Keratinocyte (primary cell): ENCODE data around the gene SNX21. TPM values are rescaled to one million over a fixed set of nuclear protein-coding genes. Genes with fewer than 3 reads are reported as not detected.

Source experiments
- DNase-seq: peaks from one replicate; pipeline ENCODE4 v3.0.0-alpha.2; 2011; ENCODE audit warnings: low read depth, missing footprints, low spot score
- FAIRE-seq: peaks from 2 replicates; lab custom pipeline; 2011; peaks lifted over from hg19 to GRCh38; lab: Jason Lieb, UNC
- H2AFZ ChIP-seq: 2 replicates; pipeline ENCODE4 v1.6.0; 2012; ENCODE audit warnings: low read length, control low read depth, inconsistent platforms; ENCODE audit not compliant: control insufficient read depth
- H3K27ac ChIP-seq: 2 replicates; pipeline ENCODE4 v1.5.1; 2011; ENCODE audit warnings: low read length; ENCODE audit not compliant: control insufficient read depth, insufficient read depth
- H3K27me3 ChIP-seq: 3 replicates; pipeline ENCODE4 v1.6.0; 2011; ENCODE audit warnings: low read length; ENCODE audit not compliant: control insufficient read depth, insufficient read depth; ENCODE audit errors: extremely low read depth
- H3K36me3 ChIP-seq, 2 experiments: 2 replicates in 1 of 2; 3 replicates in 1 of 2; pipeline ENCODE4 v1.5.1; 2011; ENCODE audit warnings: low read length in 2 of 2, mild to moderate bottlenecking in 1 of 2; ENCODE audit not compliant: control insufficient read depth in 2 of 2, insufficient read depth in 2 of 2; ENCODE audit errors: extremely low read depth in 1 of 2
- H3K4me1 ChIP-seq: 3 replicates; pipeline ENCODE4 v1.5.1; 2011; ENCODE audit warnings: low read length; ENCODE audit not compliant: control insufficient read depth, insufficient read depth; ENCODE audit errors: extremely low read depth
- H3K4me2 ChIP-seq: 3 replicates; pipeline ENCODE4 v1.6.0; 2011; ENCODE audit warnings: low read depth, low read length; ENCODE audit not compliant: control insufficient read depth, insufficient read depth; ENCODE audit errors: extremely low read depth
- H3K4me3 ChIP-seq, 3 experiments: fragments of 200-600 bp in 1 of 3; sonication (generic) in 1 of 3; 2 replicates in 2 of 3; 3 replicates in 1 of 3; pipeline ENCODE4 v1.5.1; 2011 to 2016; ENCODE audit warnings: low read length in 3 of 3, mild to moderate bottlenecking in 3 of 3, control low read depth in 2 of 3, inconsistent platforms in 1 of 3, low read depth in 1 of 3, mixed read lengths in 1 of 3, mixed run types in 1 of 3, moderate library complexity in 1 of 3; ENCODE audit not compliant: control insufficient read depth in 2 of 3, insufficient read depth in 2 of 3; ENCODE audit errors: extremely low read depth in 1 of 3
- H3K79me2 ChIP-seq: 2 replicates; pipeline ENCODE4 v1.6.0; 2012; ENCODE audit warnings: low read length; ENCODE audit not compliant: control insufficient read depth, insufficient read depth
- H3K9ac ChIP-seq: 3 replicates; pipeline ENCODE4 v1.6.0; 2011; ENCODE audit warnings: low read length; ENCODE audit not compliant: control insufficient read depth, insufficient read depth; ENCODE audit errors: extremely low read depth
- H3K9me1 ChIP-seq: 3 replicates; pipeline ENCODE4 v1.6.0; 2011; ENCODE audit warnings: low read length; ENCODE audit not compliant: control insufficient read depth, insufficient read depth; ENCODE audit errors: extremely low read depth
- H3K9me3 ChIP-seq: 2 replicates; pipeline ENCODE4 v1.5.1; 2012; ENCODE audit warnings: low read depth, low read length; ENCODE audit not compliant: control insufficient read depth
- H4K20me1 ChIP-seq: 3 replicates; pipeline ENCODE4 v1.6.0; 2011; ENCODE audit warnings: low read length; ENCODE audit not compliant: control insufficient read depth, insufficient read depth; ENCODE audit errors: extremely low read depth
- CTCF ChIP-seq, 3 experiments: IDR thresholded peaks in 1 of 3; conservative IDR thresholded peaks in 1 of 3; optimal IDR thresholded peaks in 1 of 3; 2 replicates in 2 of 3; 3 replicates in 1 of 3; pipeline versions ENCODE3 to v1.5.1; 2011; ENCODE audit warnings: low read length in 3 of 3, mild to moderate bottlenecking in 3 of 3, moderate library complexity in 2 of 3, control low read depth in 1 of 3, inconsistent platforms in 1 of 3; ENCODE audit not compliant: insufficient read depth in 2 of 3; ENCODE audit errors: extremely low read depth in 1 of 3
- EZH2 ChIP-seq: IDR thresholded peaks from one replicate; pipeline ENCODE4 v1.6.1; 2012; ENCODE audit warnings: inconsistent platforms, mild to moderate bottlenecking, low read length, moderate library complexity
- dilution Hi-C: fragments of 300-500 bp; cut with MboI; formaldehyde crosslinking; loops from one replicate; pipeline ENCODE4 v1.7.0; 2020; ENCODE audit warnings: low sequenced_read_pairs; ENCODE audit not compliant: extremely low pct_ligation_motif_present
- polyA plus RNA-seq, 5 experiments: library from polyadenylated mRNA; depleted of rRNA in 3 of 5; stranded (reverse) in 3 of 5; stranded (forward) in 1 of 5; unstranded in 1 of 5; fragments of >200 nt; gene quantifications; 1 replicate in 1 of 5; 2 replicates in 3 of 5; 3 replicates in 1 of 5; pipeline versions ENCODE4 v1.2.1 to v1.2.3, GENCODE V29; 2011 to 2012; ENCODE audit warnings: missing spikeins in 2 of 5, low read depth in 1 of 5, low replicate concordance in 1 of 5

The SNX21 gene
- polyA plus RNA-seq, 1 donor (not counting 4 experiments of a cell fraction or from before 2014, with no cell fraction given), result 5.2 TPM

GRCh38 chr20:45852326-45852725 lies 18.7 kb downstream of the SNX21 start:
- DNase-seq, result no peak
- TF ChIP-seq CTCF (optimal IDR thresholded peaks at IDR 0.05 in 1 of 3, IDR thresholded peaks at IDR 0.05 in 1 of 3, conservative IDR thresholded peaks at IDR 0.05 in 1 of 3; ENCODE audit: extremely low read depth in 1 of 3, insufficient read depth in 2 of 3, low read length in 3 of 3) (no peak), EZH2 (no peak)
- Histone ChIP-seq H3K4me3 (no peak overlapping the region), H3K4me1 (peaks cover 10% of the 10 kb centered on the region), H3K9me1 (no peaks in the 10 kb centered on the region), H3K9me3 (no peaks in the 10 kb centered on the region), H3K4me2 (no peak overlapping the region), H3K79me2 (peaks cover 18% of the 10 kb centered on the region), H3K27me3 (no peaks in the 10 kb centered on the region), H4K20me1 (no peaks in the 10 kb centered on the region), H2AFZ (no peak overlapping the region), H3K27ac (no peak overlapping the region), H3K9ac (no peak overlapping the region), H3K36me3 (peaks cover 0 to 4% of the 10 kb centered on the region in 2 experiments)
- FAIRE-seq, result no peak
- dilution Hi-C loops, result no loop called here

- FAIRE-seq (no peak), DNase-seq (no peak)
- no peaks in the 10 kb centered on the region for H4K20me1 ChIP-seq
- H3K4me1 ChIP-seq, result peaks cover 14% of the 10 kb centered on the region
- H3K36me3 ChIP-seq, result peaks cover 0 to 4% of the 10 kb centered on the region in 2 experiments
- no peak for TF ChIP-seq CTCF (optimal IDR thresholded peaks at IDR 0.05 in 1 of 3, IDR thresholded peaks at IDR 0.05 in 1 of 3, conservative IDR thresholded peaks at IDR 0.05 in 1 of 3; ENCODE audit: extremely low read depth in 1 of 3, insufficient read depth in 2 of 3, low read length in 3 of 3)
- TF ChIP-seq EZH2, result no peak
- no peak overlapping the region for H3K9ac ChIP-seq
- H3K27ac ChIP-seq, result no peak overlapping the region
- no peak overlapping the region for H3K4me2 ChIP-seq
- no peaks in the 10 kb centered on the region for H3K27me3 ChIP-seq
- no peaks in the 10 kb centered on the region for H3K9me1 ChIP-seq
- no peaks in the 10 kb centered on the region for H3K9me3 ChIP-seq
- no peak overlapping the region for H3K4me3 ChIP-seq
- dilution Hi-C loops, result no loop called here
- peaks cover 18% of the 10 kb centered on the region for H3K79me2 ChIP-seq
- H2AFZ ChIP-seq, result no peak overlapping the region
Measured at GRCh38 chr20:45853484-45853883, 19.9 kb downstream of the SNX21 start.
